GM19035 (cell line): ENCODE data around the gene HSPBAP1.

Source experiments
- ATAC-seq: cut with Tn5 transposase; IDR thresholded peaks from one replicate; pipeline ENCODE4 v1.9.1; 2021; ENCODE audit not compliant: unreplicated experiment

Gene HSPBAP1

DNA sequence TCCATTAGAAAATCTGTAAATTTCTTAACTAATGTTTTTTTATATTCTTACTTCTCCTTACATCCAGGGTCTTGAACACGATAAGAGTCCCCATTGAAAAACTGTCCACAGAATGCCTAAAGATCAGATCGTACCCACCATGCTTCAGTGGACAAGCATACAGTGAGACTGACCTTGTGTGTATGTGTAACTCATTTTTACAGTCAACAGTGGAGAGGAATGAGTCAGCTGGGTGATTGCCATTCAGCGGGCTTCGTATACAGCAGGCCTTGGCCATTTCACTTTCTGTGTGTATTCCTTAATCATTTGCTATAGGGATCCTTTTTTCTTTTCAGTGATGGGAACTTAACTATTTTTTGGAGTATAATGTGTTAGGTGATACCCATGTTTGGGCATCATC, 102.4 kb downstream of the HSPBAP1 start:
- no peak for ATAC-seq

DNA sequence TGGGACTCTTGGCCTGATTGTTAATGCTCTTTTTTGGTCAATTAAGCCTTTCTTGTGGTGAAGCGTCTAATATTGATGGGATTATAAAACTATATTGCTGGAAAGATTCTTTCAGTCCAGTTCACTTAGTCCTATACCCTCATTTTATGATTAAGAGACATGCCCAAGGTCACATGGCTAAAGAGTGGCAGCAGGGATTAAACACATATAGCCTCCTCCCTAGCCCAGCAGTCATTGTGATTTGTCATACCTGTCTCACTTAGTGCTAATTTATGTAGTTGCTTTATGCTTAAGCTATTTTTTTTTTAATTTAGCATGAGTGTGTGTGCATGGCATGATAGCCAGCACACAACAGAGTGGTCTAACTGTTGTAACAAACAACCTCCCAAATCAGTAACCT, 103.5 kb downstream of the HSPBAP1 start:
- ATAC-seq: no peak
